Esophagus muscularis mucosa (tissue), 3 donors: ENCODE measurements around the gene AUNIP.

Experiments used
- CTCF ChIP-seq, 3 experiments: fragments of 200-600 bp in 2 of 3; fragments of 450-650 bp in 1 of 3; sonication (generic) in 2 of 3; IDR thresholded peaks; one replicate each; pipeline ENCODE4 v1.5.1; 2017 to 2019; ENCODE audit warnings: antibody characterized with exemption in 3 of 3, mild to moderate bottlenecking in 2 of 3, moderate library complexity in 1 of 3
- POLR2A ChIP-seq: fragments of 450-650 bp; IDR thresholded peaks from one replicate; pipeline ENCODE4 v1.6.1; 2017; ENCODE audit warnings: antibody characterized with exemption, moderate library complexity, mild to moderate bottlenecking, low read depth

- TF ChIP-seq POLR2A (no peak), CTCF (IDR thresholded peaks at IDR 0.05) (peak; percentile 69 to 83 (median 76))
These were observed 62.3 kb downstream of the AUNIP start for GRCh38 chr1:25796811-25797458.
